Stimulated activated CD4-positive, alpha-beta T cell treated with anti-CD3 and anti-CD28 coated beads, Interleukin-2, amount 100 ng/mL, for 4 hours (primary cell): Measurements from ENCODE around the gene EHF.
"Not testable (repeated sequence)": the region's sequence is repeated elsewhere in the genome, so short reads cannot be mapped to it uniquely, and the experiment has no call there.

Experiments used
- DNase-seq: peaks from one replicate; pipeline ENCODE4 v3.0.0-alpha.2; 2020; ENCODE audit warnings: low read depth

EHF gene

DNA sequence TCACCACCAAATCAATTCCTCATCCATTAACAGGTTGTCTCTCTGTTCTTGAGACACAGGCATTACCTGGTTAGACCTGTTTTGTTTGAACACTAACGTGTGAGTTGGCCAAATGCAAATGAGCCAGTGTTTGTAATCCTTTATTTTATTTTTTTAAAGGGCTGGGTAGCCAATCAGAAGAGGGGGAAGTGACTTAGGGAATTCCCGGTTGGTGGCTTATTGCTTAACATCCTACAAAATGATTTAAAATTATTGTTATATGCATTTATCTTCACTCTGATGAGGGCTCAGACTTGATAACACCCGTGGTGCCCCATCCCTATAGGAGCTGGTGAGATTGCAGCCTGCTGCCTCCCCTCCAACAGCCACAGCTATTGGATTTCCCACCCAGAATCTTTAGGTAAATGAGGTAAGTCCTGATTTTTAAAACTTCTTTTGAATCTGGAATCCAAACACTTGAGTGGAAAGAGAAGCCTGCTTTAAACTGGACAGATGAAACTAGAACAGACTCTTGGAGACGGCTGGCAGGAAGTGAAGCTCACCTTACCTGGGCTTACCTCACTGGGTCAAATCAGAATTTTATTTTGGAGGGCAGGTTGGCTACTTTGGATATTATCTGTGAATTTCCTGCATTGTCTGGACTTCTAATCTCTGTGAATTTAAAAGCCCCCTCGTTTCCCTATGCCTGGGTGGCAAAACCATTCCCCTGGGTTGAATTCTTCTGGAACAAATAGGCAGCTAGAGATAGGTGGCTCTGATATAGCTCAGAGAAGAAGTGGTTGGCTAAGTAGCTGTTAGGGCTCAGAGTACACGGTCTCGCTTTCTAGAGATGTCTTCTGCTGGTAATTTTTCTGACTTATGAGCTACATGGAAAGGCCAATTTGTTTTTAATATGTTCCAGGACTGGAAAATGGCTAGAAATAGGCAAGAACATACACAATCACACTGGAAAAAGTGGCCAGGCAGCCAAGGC is at the start of gene EHF:
TSS of gene EHF (plus strand) at position 274 of the 973 bp plus-strand sequence. CDS start 21,538 bp downstream, outside the sequence.
- no peak for DNase-seq

GRCh38 chr11:34573537-34573936 is 47.4 kb upstream of the EHF start:
- DNase-seq = no peak

DNA sequence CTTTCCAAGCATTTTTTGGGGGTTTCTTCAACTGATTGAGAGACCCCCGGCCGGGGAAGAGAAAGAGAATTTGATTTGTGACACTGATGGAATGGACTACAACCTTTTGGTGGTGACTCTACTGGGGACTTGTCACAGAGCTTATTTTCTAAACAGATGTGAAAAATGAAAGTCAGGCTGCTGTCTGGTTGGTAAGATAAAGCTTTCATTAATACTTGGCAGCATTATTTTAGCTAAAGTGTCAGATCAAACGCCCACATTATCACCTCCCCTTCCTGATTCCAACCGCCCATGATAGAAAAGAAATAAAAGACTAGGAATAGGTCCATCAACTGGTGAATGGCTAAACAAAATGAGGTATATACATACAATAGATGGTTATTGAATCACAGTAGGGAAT is 45.6 kb upstream of the EHF start:
- DNase-seq = no peak

GRCh38 chr11:34575671-34576070 is 45.2 kb upstream of the EHF start:
- DNase-seq = no peak

DNA sequence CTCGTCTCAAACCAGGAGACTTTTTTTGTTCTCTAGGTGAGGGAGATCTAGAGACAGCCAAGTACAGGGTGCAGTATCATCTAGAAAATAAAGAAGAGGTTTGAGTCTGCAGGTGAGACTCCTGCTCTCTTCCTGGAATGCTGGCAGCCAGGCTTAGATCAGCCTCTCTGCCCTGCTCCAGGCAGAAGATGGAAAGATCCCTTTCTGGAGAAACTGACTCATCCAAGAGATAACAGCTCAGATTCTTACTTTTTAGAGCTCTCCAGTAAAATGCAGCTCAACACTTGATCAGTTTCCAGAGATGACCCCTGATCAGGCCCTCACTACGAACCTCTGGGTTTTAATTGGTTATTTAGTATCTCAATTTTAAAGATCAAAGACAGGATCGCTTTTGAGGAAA is 44.6 kb upstream of the EHF start:
- DNase-seq = no peak

GRCh38 chr11:34583818-34584217 is 37.1 kb upstream of the EHF start:
- DNase-seq = no peak

DNA sequence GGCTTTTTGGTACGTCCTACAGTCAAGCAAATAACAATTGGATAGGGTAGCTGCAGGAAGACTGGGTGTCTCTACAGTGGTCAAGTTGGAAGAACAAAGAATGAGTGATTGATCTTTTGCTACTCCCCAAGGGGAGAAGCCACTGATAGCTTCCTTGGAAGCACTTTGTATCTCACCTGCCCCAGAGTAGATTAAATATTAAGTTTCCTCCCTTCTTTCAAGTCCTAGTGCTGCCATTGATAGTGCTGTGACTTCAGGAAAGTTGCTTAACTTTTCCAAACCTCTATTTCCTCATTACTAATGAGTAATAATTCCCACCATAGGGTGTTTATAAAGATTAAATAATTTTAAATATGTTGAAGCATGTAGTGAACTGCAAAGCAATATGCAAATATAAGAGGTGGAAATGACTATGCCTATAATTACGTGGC is 35.6 kb upstream of the EHF start:
- DNase-seq = no peak

DNA sequence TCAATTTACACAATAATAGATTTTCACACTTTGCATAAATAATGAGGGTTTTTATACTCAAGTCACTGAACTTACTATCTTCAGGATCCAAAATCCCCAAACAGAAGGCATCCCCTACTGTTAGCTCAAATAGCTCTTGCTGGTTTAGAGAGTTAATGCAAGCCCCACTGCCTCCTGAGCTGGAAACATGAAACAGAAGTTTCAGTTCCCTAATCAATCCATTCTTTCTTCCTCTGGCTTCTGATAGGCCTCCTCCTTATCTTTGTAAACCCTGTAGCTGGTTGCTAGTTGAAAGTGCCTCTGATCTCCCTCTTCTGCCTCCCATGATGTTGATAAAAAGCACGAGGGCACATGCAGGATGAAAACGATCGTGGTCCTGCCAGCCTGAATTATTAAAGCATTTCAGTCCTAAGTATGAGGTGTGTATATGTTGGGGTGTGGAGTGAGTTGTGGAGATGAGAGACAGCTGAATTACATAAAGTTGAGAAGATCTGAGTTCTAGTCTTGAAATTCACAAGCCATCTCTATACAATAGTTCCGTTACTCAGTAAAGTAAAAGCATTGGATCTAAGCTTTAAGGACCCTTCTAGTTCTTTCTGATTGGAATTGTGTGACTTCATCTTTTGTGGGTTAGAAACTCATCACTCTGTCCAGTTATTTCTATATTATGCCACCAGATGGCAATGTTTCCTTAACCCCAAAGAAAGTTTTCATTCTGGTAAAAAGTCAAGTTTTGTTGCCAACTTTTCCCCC is 35.0 kb upstream of the EHF start:
- DNase-seq = no peak

DNA sequence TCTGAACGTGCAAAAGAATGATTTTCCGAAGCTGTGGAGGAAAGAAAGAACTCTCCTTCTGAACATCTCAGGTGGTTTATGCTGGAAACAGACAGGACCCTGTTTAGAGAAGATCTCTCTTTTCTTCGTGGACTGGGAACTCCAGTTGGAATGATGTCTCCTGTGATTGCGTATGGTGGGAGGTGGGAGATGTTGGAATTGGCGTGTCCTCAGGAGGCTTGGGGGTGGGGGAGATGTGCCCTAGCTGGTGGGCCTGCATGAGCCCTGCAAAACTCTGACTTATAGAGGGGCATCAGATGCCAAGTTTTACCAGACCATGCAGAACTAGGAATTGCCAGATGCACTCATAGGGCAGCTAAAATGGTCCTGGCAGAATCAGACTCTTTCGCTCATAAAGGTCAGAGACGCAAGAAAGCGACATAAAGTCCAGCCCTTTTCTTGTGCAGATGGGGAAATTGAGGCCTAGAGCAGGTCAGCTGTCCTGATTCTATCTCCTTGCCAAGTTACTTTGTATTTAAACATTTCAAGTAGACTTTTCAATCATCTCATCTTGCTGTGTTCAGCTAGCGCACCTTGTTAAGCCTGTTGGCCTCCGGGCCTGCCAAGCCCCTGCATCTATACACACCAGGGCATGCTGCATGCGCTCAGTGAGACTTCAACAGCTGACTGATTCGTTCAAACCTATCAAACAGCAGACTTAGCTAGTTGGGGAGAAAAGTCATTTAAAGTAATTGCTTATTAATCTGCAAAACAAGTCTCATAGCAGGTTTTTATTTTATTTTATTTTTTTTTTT is 34.2 kb upstream of the EHF start:
- no peak for DNase-seq

DNA sequence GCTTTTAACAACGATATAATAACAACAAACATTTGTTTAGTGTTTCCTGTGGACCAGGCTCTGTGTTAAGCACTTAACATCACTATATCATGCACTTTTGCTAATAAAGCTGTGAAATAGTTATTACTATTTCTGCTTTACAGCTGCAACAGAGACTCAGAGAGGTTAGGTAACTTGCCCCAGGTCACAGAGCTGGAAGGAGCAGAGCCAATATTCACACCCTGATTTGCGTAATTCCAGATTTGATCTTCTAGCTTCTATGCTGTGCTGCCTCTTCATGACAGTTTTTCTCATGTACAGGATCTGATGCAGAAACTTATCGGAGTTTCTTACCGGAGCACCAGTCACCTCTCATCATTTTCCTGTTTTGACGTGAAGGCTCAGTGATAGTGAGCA is 33.6 kb upstream of the EHF start:
- no peak for DNase-seq

- no peak for DNase-seq
These were observed 32.9 kb upstream of the EHF start for GRCh38 chr11:34588023-34588422.

DNA sequence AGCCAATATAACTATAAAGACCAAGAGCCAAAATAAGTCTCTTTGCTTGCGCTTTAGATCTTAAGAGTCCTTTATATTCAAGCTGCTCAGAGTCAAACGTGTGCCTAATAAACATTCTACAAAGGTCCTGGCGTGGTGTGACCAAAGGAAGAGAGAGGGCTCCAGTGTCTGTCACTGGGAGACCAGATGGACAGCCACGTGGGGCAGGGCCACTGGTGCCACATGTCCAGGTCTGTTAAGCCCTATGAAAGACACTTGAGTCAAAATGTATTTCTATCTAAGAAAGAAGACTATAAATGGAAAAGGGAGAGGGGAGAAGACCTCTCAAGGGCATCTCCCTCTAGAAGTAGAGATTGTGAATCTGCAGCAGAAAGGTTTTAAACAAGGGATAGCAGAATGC is 32.2 kb upstream of the EHF start:
- DNase-seq = no peak

DNA sequence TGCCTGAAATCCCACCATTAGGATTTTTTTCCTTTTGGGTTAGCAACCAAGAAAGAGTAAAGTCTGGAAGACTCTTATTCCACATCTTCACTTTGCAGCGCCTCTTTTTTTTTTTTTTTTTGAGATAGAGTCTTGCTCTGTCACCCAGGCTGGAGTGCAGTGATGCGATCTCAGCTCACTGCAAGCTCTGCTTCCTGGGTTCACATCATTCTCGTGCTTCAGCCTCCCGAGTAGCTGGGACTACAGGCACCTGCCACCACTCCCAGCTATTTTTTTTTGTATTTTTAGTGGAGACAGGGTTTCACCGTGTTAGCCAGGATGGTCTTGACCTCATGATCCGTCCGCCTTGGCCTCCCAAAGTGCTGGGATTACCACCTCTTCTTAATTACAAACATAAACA is 31.7 kb upstream of the EHF start:
- not testable (repeated sequence) for DNase-seq

- no peak for DNase-seq
These were observed 27.8 kb upstream of the EHF start for GRCh38 chr11:34593085-34593484.

DNA sequence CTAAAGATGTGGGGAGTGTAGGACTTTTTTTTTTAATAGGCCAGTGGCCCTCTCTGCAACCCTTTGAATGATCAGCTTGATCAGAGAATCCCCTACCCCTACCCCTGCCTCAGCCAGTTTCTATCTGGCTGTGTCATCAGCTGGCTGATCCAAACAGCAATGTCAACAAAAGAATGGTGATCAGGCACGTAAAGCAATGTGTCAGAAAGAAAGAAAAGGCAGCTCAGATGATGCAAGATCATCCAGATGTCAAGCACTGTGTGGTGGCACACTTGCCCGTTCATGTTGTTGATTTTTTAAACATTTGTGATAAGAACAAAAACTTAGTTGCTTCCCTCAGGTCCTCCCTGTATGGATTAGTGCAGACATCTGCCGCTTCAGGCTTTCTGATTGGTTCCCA is 26.3 kb upstream of the EHF start:
- DNase-seq = no peak

DNA sequence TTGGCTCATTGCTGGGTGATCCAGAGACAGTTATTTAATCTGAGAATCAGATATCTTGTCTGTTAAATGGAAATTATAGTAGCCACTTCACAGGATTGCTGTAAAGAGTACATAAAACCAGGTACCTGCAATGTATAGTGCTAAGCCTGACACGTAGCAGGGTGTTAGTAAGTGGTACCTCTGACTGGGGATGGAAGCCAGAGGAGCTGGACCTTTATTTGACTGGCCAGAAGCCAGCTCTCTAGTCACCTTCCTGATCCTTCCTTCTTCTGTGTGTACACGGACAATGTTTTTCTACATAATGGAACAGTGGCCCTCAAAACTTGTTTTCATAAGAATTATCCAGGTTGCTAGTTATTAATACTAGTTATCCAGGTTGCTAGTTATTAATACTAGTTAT is 25.5 kb upstream of the EHF start:
- no peak for DNase-seq

DNA sequence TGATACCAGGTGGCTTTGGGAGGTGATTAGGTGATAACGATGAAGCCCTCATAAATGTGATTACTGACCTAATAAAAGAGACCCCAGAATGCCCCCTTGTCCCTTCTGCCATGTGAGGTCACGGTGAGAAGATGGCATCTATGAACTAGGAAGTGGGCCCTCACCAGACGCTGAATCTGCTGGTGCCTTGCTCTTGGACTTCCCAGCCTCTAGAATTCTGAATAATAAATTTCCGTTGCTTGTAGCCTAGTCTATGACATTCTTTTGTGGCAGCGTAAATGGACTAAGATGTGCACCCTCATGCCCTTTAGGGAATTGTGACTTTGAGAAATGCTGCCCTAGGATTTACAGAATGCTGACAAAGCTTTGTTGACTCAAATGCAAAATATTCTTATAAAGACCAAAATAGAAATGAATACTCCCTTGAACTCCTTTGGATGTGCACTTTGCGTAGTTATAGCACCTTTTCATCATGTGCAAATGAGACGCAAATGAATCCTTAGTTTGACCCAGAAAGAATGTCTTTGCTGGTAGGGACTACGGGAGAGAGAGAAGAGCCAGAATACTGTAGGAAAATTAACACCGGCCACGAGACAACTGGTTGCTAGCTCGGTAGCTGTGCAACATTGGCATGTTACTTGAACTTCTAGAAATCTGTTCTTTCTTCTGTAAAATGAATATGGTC is 24.8 kb upstream of the EHF start:
- no peak for DNase-seq

GRCh38 chr11:34599406-34599945 is 21.4 kb upstream of the EHF start:
- DNase-seq = no peak

DNA sequence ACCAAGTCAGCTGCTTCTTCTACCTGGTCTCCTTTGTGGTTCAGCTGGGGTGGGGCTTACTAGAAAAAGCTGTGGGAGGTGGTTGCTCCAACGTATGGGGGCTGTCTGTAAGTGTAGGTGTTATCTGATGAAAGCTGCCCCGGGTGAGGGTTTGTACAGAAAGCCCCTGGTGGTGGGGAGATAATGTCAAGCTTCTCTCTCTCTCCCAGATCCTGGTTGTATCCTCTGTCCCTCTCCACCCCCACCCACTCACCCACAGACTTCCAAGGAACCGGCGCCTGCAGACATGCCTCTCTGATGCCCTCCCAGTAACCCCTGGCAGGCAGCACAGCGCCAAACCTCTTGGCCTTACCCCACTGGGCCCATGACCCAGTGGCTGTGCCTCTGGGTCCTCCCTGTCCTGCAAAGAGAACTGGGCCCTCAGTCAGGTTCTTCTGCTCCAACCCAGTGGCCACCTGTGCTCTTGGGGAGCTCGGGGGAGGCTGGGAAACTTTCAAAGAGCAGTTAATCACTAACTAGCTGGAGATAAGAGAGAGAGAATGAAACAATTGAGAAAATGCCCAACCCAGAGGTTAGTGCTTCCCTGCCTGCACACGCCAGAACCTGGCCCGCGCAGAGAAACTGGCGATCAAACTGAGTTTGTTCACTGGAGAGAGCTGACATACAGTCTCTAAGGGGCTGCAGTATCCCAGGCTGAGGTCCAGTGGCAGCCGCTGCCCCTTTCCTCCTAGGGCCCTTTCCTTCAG is 20.4 kb upstream of the EHF start:
- no peak for DNase-seq

DNA sequence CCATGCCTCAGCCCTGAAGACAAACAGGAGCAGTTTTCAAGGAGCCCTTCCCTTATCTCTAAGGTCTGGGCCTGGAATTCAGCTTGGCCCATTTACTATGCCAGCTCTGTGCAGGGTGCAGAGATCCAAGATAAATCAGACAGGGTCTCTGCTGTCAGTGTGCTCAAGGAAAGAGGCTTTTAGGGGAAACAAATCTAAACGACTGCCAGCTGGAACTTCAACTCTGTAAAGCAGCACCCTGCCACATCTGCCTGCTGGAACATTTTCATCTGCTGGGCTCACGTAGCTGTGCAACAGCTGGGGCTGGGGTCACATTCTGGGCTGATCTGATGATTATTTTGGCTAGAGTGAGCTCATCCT is 19.8 kb upstream of the EHF start:
- no peak for DNase-seq

- no peak for DNase-seq
These were observed 19.3 kb upstream of the EHF start for GRCh38 chr11:34601609-34602008.
